OCI-LY3 (cell line): ENCODE data around the gene CALML4.

ENCODE experiments used
- H2AFZ ChIP-seq: fragments of 200-600, 300-600 bp; shearing (Covaris generic); 2 replicates; pipeline ENCODE4 v1.6.0; 2014; ENCODE audit warnings: antibody characterized with exemption, low read depth, low read length
- H3K27ac ChIP-seq: fragments of 200-600, 300-600 bp; sonication (generic); 2 replicates; pipeline ENCODE4 v1.5.1; 2014; ENCODE audit warnings: mild to moderate bottlenecking, low read length, moderate library complexity, mixed read lengths
- H3K27me3 ChIP-seq: fragments of 200-600, 300-600 bp; sonication (generic); 2 replicates; pipeline ENCODE4 v1.6.1; 2014; ENCODE audit warnings: low read depth, low read length, mixed read lengths
- H3K36me3 ChIP-seq: fragments of 200-600, 300-600 bp; sonication (generic); replicated peaks from 2 replicates; pipeline ENCODE3; 2014; ENCODE audit warnings: low read depth, low read length, mixed read lengths
- H3K4me1 ChIP-seq: fragments of 300-600, 200-600 bp; sonication (generic); 2 replicates; pipeline ENCODE4 v1.6.1; 2014; ENCODE audit warnings: low read length, mixed read lengths
- H3K4me2 ChIP-seq: fragments of 200-600, 300-600 bp; sonication (generic); 2 replicates; pipeline ENCODE4 v1.6.1; 2014; ENCODE audit warnings: low read length, mixed read lengths
- H3K4me3 ChIP-seq: fragments of 300-600, 200-600 bp; sonication (generic); 2 replicates; pipeline ENCODE4 v1.5.1; 2014; ENCODE audit warnings: antibody characterized with exemption, mild to moderate bottlenecking, low read length, moderate library complexity
- H3K79me2 ChIP-seq: fragments of 300-600, 200-600 bp; shearing (Covaris generic); 2 replicates; pipeline ENCODE4 v1.6.1; 2014; ENCODE audit warnings: mild to moderate bottlenecking, low read length, mixed read lengths
- H3K9ac ChIP-seq: fragments of 300-600, 200-600 bp; shearing (Covaris generic); 2 replicates; pipeline ENCODE4 v1.6.0; 2014; ENCODE audit warnings: mild to moderate bottlenecking, low read length, moderate library complexity
- H3K9me3 ChIP-seq: fragments of 200-600, 300-600 bp; shearing (Covaris generic); 2 replicates; pipeline ENCODE4 v1.6.1; 2014; ENCODE audit warnings: low read length, mixed read lengths; ENCODE audit not compliant: insufficient read depth
- H4K20me1 ChIP-seq: fragments of 200-600, 300-600 bp; sonication (generic); 2 replicates; pipeline ENCODE4 v1.6.1; 2016; ENCODE audit warnings: low read length, mixed read lengths; ENCODE audit not compliant: insufficient read depth
- CTCF ChIP-seq: fragments of 200-600, 300-600 bp; sonication (generic); IDR thresholded peaks from 2 replicates; pipeline ENCODE4 v1.5.1; 2014; ENCODE audit warnings: antibody characterized with exemption, low read length, low read depth
- EZH2phosphoT487 ChIP-seq: fragments of 200-600 bp; shearing (Covaris generic); IDR thresholded peaks from 2 replicates; pipeline ENCODE4 v1.6.1; 2018; ENCODE audit warnings: antibody characterized with exemption, mixed run types, low read depth

Gene CALML4

GRCh38 chr15:68163191-68163590 lies 41.9 kb downstream of the CALML4 start:
- Histone ChIP-seq H3K79me2 (no peaks in the 10 kb centered on the region), H3K36me3 (peaks cover 40% of the 10 kb centered on the region), H3K4me2 (no peak overlapping the region), H3K4me1 (no peaks in the 10 kb centered on the region), H3K27ac (no peak overlapping the region), H4K20me1 (no peaks in the 10 kb centered on the region), H3K9ac (no peak overlapping the region), H3K4me3 (no peak overlapping the region), H3K9me3 (no peaks in the 10 kb centered on the region), H3K27me3 (no peaks in the 10 kb centered on the region), H2AFZ (no peak overlapping the region)
- TF ChIP-seq CTCF: no peak

- Histone ChIP-seq H3K4me2 (no peak overlapping the region), H3K4me3 (no peak overlapping the region), H3K27me3 (no peaks in the 10 kb centered on the region), H3K4me1 (no peaks in the 10 kb centered on the region), H3K9ac (no peak overlapping the region), H3K79me2 (no peaks in the 10 kb centered on the region), H3K36me3 (peaks cover 49% of the 10 kb centered on the region), H2AFZ (no peak overlapping the region), H3K9me3 (no peaks in the 10 kb centered on the region), H3K27ac (no peak overlapping the region), H4K20me1 (peaks cover 4% of the 10 kb centered on the region; the same call in 1 of the 2 replicates)
- TF ChIP-seq EZH2phosphoT487 (no peak), CTCF (no peak)
Observed at GRCh38 chr15:68158046-68158628, 47.0 kb downstream of the CALML4 start.

- peaks cover 43% of the 10 kb centered on the region for H3K36me3 ChIP-seq
- no peak overlapping the region for H3K27ac ChIP-seq
- no peaks in the 10 kb centered on the region for H3K79me2 ChIP-seq
- H3K27me3 ChIP-seq: no peaks in the 10 kb centered on the region
- H3K9ac ChIP-seq: no peak overlapping the region
- no peak overlapping the region for H2AFZ ChIP-seq
- H3K4me2 ChIP-seq: no peak overlapping the region
- TF ChIP-seq CTCF (no peak), EZH2phosphoT487 (no peak)
- H3K9me3 ChIP-seq: no peaks in the 10 kb centered on the region
- H4K20me1 ChIP-seq: peaks cover 4% of the 10 kb centered on the region; the same call in 1 of the 2 replicates
- no peak overlapping the region for H3K4me3 ChIP-seq
- H3K4me1 ChIP-seq: no peaks in the 10 kb centered on the region
Observed at GRCh38 chr15:68157074-68157473, 48.1 kb downstream of the CALML4 start.

- Histone ChIP-seq H3K9ac (no peak overlapping the region), H4K20me1 (peaks cover 4% of the 10 kb centered on the region; the same call in 1 of the 2 replicates), H3K4me2 (no peak overlapping the region), H3K9me3 (no peaks in the 10 kb centered on the region), H3K4me1 (no peaks in the 10 kb centered on the region), H3K4me3 (no peak overlapping the region), H3K36me3 (peaks cover 29% of the 10 kb centered on the region), H2AFZ (no peak overlapping the region), H3K27me3 (no peaks in the 10 kb centered on the region), H3K27ac (no peak overlapping the region), H3K79me2 (no peaks in the 10 kb centered on the region)
- TF ChIP-seq EZH2phosphoT487 (no peak), CTCF (peak; percentile 85)
Observed at GRCh38 chr15:68154923-68155559, 50.1 kb downstream of the CALML4 start.
